HG03103 (cell line): ENCODE measurements around the gene BRINP1.

Experiments used
- ATAC-seq: cut with Tn5 transposase; IDR thresholded peaks from one replicate; pipeline ENCODE4 v1.9.1; 2021; ENCODE audit warnings: low read depth; ENCODE audit not compliant: unreplicated experiment

The BRINP1 gene

DNA sequence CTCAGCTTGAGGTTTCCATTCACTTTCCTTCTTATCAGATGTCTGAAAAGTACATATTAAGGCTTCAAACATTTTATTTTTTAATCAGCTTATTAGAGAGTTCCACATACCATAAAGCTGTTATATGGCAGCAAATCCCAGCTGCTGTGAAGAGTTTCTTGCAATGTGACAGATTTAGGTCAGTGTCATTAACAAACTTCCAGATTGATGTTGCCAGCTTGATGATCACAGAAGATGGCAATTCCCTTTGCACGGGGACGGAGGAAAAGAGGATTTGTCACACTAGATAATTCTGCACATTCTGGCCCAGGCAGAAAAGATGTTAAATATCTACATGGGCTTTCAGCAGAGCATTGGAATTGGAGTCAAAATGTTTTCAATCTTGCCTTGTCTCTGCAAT is 215.8 kb downstream of the BRINP1 start:
- ATAC-seq, result no peak

- no peak for ATAC-seq
These were observed 220.4 kb downstream of the BRINP1 start for GRCh38 chr9:119148855-119149254.

- no peak for ATAC-seq
These were observed 231.8 kb downstream of the BRINP1 start for GRCh38 chr9:119137479-119137878.

- no peak for ATAC-seq
These were observed 243.2 kb downstream of the BRINP1 start for GRCh38 chr9:119126040-119126439.

- no peak for ATAC-seq
These were observed 247.3 kb downstream of the BRINP1 start for GRCh38 chr9:119121899-119122298.

GRCh38 chr9:119117409-119117808 is 251.8 kb downstream of the BRINP1 start:
- ATAC-seq, result no peak
